ENCODE data around the gene SCRN3.

- no peak for TF ChIP-seq POLR2A (IDR thresholded peaks at IDR 0.05)
- TF ChIP-seq, protein P1, sequence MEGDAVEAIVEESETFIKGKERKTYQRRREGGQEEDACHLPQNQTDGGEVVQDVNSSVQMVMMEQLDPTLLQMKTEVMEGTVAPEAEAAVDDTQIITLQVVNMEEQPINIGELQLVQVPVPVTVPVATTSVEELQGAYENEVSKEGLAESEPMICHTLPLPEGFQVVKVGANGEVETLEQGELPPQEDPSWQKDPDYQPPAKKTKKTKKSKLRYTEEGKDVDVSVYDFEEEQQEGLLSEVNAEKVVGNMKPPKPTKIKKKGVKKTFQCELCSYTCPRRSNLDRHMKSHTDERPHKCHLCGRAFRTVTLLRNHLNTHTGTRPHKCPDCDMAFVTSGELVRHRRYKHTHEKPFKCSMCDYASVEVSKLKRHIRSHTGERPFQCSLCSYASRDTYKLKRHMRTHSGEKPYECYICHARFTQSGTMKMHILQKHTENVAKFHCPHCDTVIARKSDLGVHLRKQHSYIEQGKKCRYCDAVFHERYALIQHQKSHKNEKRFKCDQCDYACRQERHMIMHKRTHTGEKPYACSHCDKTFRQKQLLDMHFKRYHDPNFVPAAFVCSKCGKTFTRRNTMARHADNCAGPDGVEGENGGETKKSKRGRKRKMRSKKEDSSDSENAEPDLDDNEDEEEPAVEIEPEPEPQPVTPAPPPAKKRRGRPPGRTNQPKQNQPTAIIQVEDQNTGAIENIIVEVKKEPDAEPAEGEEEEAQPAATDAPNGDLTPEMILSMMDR (IDR thresholded peaks at IDR 0.05): no peak
Measured at GRCh38 chr2:174439950-174440349, 44.4 kb downstream of the SCRN3 start.

Measured in heart left ventricle (tissue), 13 donors.